ENCODE data around the gene TRHDE.

- no peak for TF ChIP-seq CTCF (IDR thresholded peaks at IDR 0.05)
- TF ChIP-seq SMC3 (IDR thresholded peaks at IDR 0.05): no peak
- TF ChIP-seq CBX2 (IDR thresholded peaks at IDR 0.05; ENCODE audit: borderline replicate concordance, low read depth): no peak
- no peak for TF ChIP-seq CHD2 (IDR thresholded peaks at IDR 0.05; ENCODE audit: low read length, partially characterized antibody)
- TF ChIP-seq REST (IDR thresholded peaks at IDR 0.05): no peak
- no peak for TF ChIP-seq PBX3 (IDR thresholded peaks at IDR 0.05)
- no peak for TF ChIP-seq MYC (IDR thresholded peaks at IDR 0.05; ENCODE audit: borderline replicate concordance, low read length)
- no peak for TF ChIP-seq MAFK (IDR thresholded peaks at IDR 0.05; ENCODE audit: partially characterized antibody)
- no peak for TF ChIP-seq FOSL2 (IDR thresholded peaks at IDR 0.05)
- TF ChIP-seq FOSL2 (CRISPR knock-in tag; IDR thresholded peaks at IDR 0.05): no peak
Observed at GRCh38 chr12:72499244-72499643, 227.1 kb downstream of the TRHDE start.

Data from A549 (cell line).